Glutamatergic neuron (in vitro differentiated cells): ENCODE results near the gene MYRIP. TPM values are rescaled to one million over a fixed set of nuclear protein-coding genes. Genes with fewer than 3 reads are reported as not detected.

ENCODE experiments used
- DNase-seq: peaks from one replicate; pipeline ENCODE4 v3.0.0; 2022
- H3K27ac Mint-ChIP-seq: one replicate; pipeline ENCODE4 v1.8.0; 2020; ENCODE audit warnings: mild to moderate bottlenecking, mixed read lengths, inconsistent platforms; ENCODE audit not compliant: unreplicated experiment
- H3K27me3 Mint-ChIP-seq: one replicate; pipeline ENCODE4 v1.8.0; 2020; ENCODE audit warnings: mild to moderate bottlenecking, moderate library complexity, mixed read lengths, inconsistent platforms; ENCODE audit not compliant: unreplicated experiment
- H3K36me3 Mint-ChIP-seq: one replicate; pipeline ENCODE4 v1.8.0; 2020; ENCODE audit warnings: mild to moderate bottlenecking, mixed read lengths, inconsistent platforms; ENCODE audit not compliant: unreplicated experiment
- H3K4me1 Mint-ChIP-seq: one replicate; pipeline ENCODE4 v1.8.0; 2020; ENCODE audit warnings: mild to moderate bottlenecking, low read depth, mixed read lengths, inconsistent platforms; ENCODE audit not compliant: unreplicated experiment
- H3K4me3 Mint-ChIP-seq: one replicate; pipeline ENCODE4 v1.8.0; 2020; ENCODE audit warnings: mild to moderate bottlenecking, mixed read lengths, inconsistent platforms; ENCODE audit not compliant: unreplicated experiment
- H3K9me3 Mint-ChIP-seq: one replicate; pipeline ENCODE4 v1.8.0; 2020; ENCODE audit warnings: mild to moderate bottlenecking, moderate library complexity, mixed read lengths, inconsistent platforms; ENCODE audit not compliant: unreplicated experiment
- CTCF ChIP-seq: fragments of 200-600 bp; sonication (generic); IDR thresholded peaks from one replicate; pipeline ENCODE4 v1.5.0; 2021; ENCODE audit not compliant: partially characterized antibody, unreplicated experiment
- total RNA-seq: library from RNA; stranded (reverse); fragmentation: NEBNext Ultra II Directional; extraction: Animal tissue kit (Norgen Biotek cat#: 25700); gene quantifications from one replicate; pipeline ENCODE4 v1.2.1, GENCODE V29; 2021; ENCODE audit not compliant: unreplicated experiment

The MYRIP gene
- total RNA-seq, 1 donor from 2014 or later = 1.8 TPM

GRCh38 chr3:40108643-40109042, 299.2 kb downstream of the MYRIP start:
- Mint-ChIP-seq H3K9me3 (no peaks in the 10 kb centered on the region), H3K36me3 (no peaks in the 10 kb centered on the region), H3K4me1 (no peaks in the 10 kb centered on the region), H3K27me3 (no peaks in the 10 kb centered on the region), H3K4me3 (no peak overlapping the region), H3K27ac (no peak overlapping the region)
- DNase-seq = no peak
- no peak for TF ChIP-seq CTCF

- Mint-ChIP-seq H3K36me3 (no peaks in the 10 kb centered on the region), H3K27ac (no peak overlapping the region), H3K4me1 (no peaks in the 10 kb centered on the region), H3K27me3 (no peaks in the 10 kb centered on the region), H3K9me3 (no peaks in the 10 kb centered on the region), H3K4me3 (no peak overlapping the region)
- TF ChIP-seq CTCF = peak; percentile 29
- no peak for DNase-seq
Measured at GRCh38 chr3:40109641-40110490, 300.5 kb downstream of the MYRIP start.

GRCh38 chr3:40116478-40117177, 307.2 kb downstream of the MYRIP start:
- Mint-ChIP-seq H3K27me3 (peaks cover 3% of the 10 kb centered on the region), H3K36me3 (no peaks in the 10 kb centered on the region), H3K4me3 (no peak overlapping the region), H3K4me1 (peaks cover 5% of the 10 kb centered on the region), H3K9me3 (no peaks in the 10 kb centered on the region), H3K27ac (no peak overlapping the region)
- TF ChIP-seq CTCF = no peak
- no peak for DNase-seq

GRCh38 chr3:40118091-40118490, 308.7 kb downstream of the MYRIP start:
- H3K9me3 Mint-ChIP-seq = no peaks in the 10 kb centered on the region
- no peaks in the 10 kb centered on the region for H3K36me3 Mint-ChIP-seq
- no peak overlapping the region for H3K4me3 Mint-ChIP-seq
- TF ChIP-seq CTCF = no peak
- DNase-seq = no peak
- no peak overlapping the region for H3K27ac Mint-ChIP-seq
- H3K4me1 Mint-ChIP-seq = peaks cover 5% of the 10 kb centered on the region
- H3K27me3 Mint-ChIP-seq = peaks cover 3% of the 10 kb centered on the region

GRCh38 chr3:40120067-40120692, 310.8 kb downstream of the MYRIP start:
- Mint-ChIP-seq H3K9me3 (no peaks in the 10 kb centered on the region), H3K4me3 (no peak overlapping the region), H3K27ac (no peak overlapping the region), H3K27me3 (peaks cover 5% of the 10 kb centered on the region), H3K4me1 (peaks cover 5% of the 10 kb centered on the region), H3K36me3 (no peaks in the 10 kb centered on the region)
- DNase-seq = no peak
- TF ChIP-seq CTCF = no peak
